HG03439 (cell line): Measurements from ENCODE around the gene NNMT.
"Not testable (repeated sequence)": the region's sequence is repeated elsewhere in the genome, so short reads cannot be mapped to it uniquely, and the experiment has no call there.

ENCODE experiments used
- ATAC-seq: cut with Tn5 transposase; IDR thresholded peaks from one replicate; pipeline ENCODE4 v1.9.1; 2021; ENCODE audit warnings: mild to moderate bottlenecking, moderate library complexity; ENCODE audit not compliant: unreplicated experiment

Gene NNMT

GRCh38 chr11:114307524-114308203, 11.5 kb downstream of the NNMT start:
- ATAC-seq, result no peak

GRCh38 chr11:114308689-114309089, 12.5 kb downstream of the NNMT start:
- no peak for ATAC-seq

GRCh38 chr11:114309517-114309916, 13.3 kb downstream of the NNMT start:
- ATAC-seq, result no peak

GRCh38 chr11:114310095-114310494, 13.9 kb downstream of the NNMT start:
- ATAC-seq, result no peak

- ATAC-seq, result no peak
These were observed 15.7 kb downstream of the NNMT start for GRCh38 chr11:114311946-114312345.

- no peak for ATAC-seq
These were observed 17.9 kb downstream of the NNMT start for GRCh38 chr11:114314096-114314495.

- ATAC-seq, result no peak
These were observed 19.7 kb downstream of the NNMT start for GRCh38 chr11:114315749-114316368.

GRCh38 chr11:114316980-114317786, 21.0 kb downstream of the NNMT start:
- ATAC-seq, result no peak

GRCh38 chr11:114317787-114318137, 21.6 kb downstream of the NNMT start:
- ATAC-seq, result no peak

- ATAC-seq, result no peak
These were observed 22.2 kb downstream of the NNMT start for GRCh38 chr11:114318361-114318760.

- no peak for ATAC-seq
These were observed 23.6 kb downstream of the NNMT start for GRCh38 chr11:114319716-114320328.

- ATAC-seq, result no peak
These were observed 25.5 kb downstream of the NNMT start for GRCh38 chr11:114321621-114322257.

GRCh38 chr11:114322934-114323333, 26.7 kb downstream of the NNMT start:
- no peak for ATAC-seq

GRCh38 chr11:114326151-114326550, 30.0 kb downstream of the NNMT start:
- ATAC-seq, result no peak

- ATAC-seq, result no peak
These were observed 30.6 kb downstream of the NNMT start for GRCh38 chr11:114326776-114327175.

- ATAC-seq, result no peak
These were observed 34.2 kb downstream of the NNMT start for GRCh38 chr11:114330373-114330772.

- no peak for ATAC-seq
These were observed 44.3 kb downstream of the NNMT start for GRCh38 chr11:114340311-114341131.

- not testable (repeated sequence) for ATAC-seq
These were observed 45.5 kb downstream of the NNMT start for GRCh38 chr11:114341667-114342066.

- no peak for ATAC-seq
These were observed 46.3 kb downstream of the NNMT start for GRCh38 chr11:114342476-114342875.

GRCh38 chr11:114343020-114343419, 46.8 kb downstream of the NNMT start:
- ATAC-seq, result no peak
